Measurements from ENCODE around the gene SLC25A41. TPM values are rescaled to one million over a fixed set of nuclear protein-coding genes. Genes with fewer than 3 reads are reported as not detected.

Gene SLC25A41
- total and polyA plus RNA-seq, 9 of the 15 experiments (the other 6 are each of a cell fraction or from before 2014, with no cell fraction given), result 0.08 to 4.2 (median 1.6) TPM

DNA sequence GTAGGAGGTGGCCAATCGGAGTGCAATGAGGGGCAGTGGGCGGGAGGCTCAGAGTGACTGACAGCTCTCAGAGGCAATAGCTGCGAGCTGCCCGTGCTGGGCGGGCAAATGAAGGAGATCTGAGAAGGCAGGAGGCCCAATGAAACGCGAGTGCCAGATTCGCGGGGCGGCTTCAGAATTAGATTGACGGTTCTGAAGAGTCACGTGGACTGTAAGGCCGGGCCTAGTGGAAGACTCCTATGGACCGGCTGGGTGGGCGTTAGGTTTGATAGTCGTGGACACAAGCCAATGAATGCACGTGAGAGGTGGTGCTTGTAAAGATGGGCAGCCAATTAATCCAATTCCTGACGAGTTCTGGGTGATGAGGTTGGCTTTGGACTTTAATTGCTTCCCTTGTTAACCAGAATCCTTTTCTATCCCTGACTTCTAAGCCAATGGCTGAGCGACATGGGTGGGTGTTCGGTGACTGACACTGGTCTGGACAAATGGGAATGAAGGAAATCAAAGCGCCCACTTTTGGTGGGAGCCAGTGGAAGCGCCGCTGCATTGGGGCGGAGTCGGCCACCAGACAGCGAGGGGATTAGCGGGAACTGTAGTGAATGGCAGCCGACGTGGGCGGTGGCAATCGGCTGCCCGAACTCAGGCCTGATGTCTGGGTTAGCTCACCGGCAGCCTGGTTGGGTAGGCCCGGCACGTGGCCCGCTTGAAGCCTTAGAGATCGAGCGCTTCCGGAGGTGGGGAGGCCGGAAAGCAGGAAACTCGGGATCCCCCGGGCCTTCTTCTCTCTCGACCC, 8.4 kb downstream of the SLC25A41 start (continued):
- peak; percentile 95 for TF ChIP-seq ZNF589 (CRISPR knock-in tag; IDR thresholded peaks at IDR 0.05; ENCODE audit: low read depth)
- no peak for TF ChIP-seq ZSCAN29 (IDR thresholded peaks at IDR 0.05)
- peak in 1 of 2 experiments; percentile 63; a peak in 1 of 4 replicates for TF ChIP-seq KDM1A (IDR thresholded peaks at IDR 0.05)
- no peak for TF ChIP-seq HSF4 (CRISPR knock-in tag; IDR thresholded peaks at IDR 0.05; ENCODE audit: borderline replicate concordance)
- TF ChIP-seq SP2 (IDR thresholded peaks at IDR 0.05; ENCODE audit: extremely low read depth, low read depth, low read length, poor library complexity, severe bottlenecking), result peak; percentile 92
- TF ChIP-seq, protein P1, sequence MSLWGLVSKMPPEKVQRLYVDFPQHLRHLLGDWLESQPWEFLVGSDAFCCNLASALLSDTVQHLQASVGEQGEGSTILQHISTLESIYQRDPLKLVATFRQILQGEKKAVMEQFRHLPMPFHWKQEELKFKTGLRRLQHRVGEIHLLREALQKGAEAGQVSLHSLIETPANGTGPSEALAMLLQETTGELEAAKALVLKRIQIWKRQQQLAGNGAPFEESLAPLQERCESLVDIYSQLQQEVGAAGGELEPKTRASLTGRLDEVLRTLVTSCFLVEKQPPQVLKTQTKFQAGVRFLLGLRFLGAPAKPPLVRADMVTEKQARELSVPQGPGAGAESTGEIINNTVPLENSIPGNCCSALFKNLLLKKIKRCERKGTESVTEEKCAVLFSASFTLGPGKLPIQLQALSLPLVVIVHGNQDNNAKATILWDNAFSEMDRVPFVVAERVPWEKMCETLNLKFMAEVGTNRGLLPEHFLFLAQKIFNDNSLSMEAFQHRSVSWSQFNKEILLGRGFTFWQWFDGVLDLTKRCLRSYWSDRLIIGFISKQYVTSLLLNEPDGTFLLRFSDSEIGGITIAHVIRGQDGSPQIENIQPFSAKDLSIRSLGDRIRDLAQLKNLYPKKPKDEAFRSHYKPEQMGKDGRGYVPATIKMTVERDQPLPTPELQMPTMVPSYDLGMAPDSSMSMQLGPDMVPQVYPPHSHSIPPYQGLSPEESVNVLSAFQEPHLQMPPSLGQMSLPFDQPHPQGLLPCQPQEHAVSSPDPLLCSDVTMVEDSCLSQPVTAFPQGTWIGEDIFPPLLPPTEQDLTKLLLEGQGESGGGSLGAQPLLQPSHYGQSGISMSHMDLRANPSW (CRISPR knock-in tag; IDR thresholded peaks at IDR 0.05), result 0 out of 2 replicates have a peak, but pooled peaks have one; percentile 47
- TF ChIP-seq CREM (IDR thresholded peaks at IDR 0.05; ENCODE audit: low read depth), result peak; percentile 80
- 0 out of 2 replicates have a peak, but pooled peaks have one; percentile 44 for TF ChIP-seq ZBTB7A (IDR thresholded peaks at IDR 0.05; ENCODE audit: borderline replicate concordance, control insufficient read depth, low read depth, low read length)
- TF ChIP-seq ZNF695 (CRISPR knock-in tag; IDR thresholded peaks at IDR 0.05), result no peak
- TF ChIP-seq PREB (CRISPR knock-in tag; IDR thresholded peaks at IDR 0.05), result no peak
- no peak for TF ChIP-seq ZC3H11A (IDR thresholded peaks at IDR 0.05; ENCODE audit: low read depth, low read length)
- TF ChIP-seq SAP30 (IDR thresholded peaks at IDR 0.05; ENCODE audit: borderline replicate concordance, insufficient read depth, low read depth, low read length, poor library complexity, severe bottlenecking), result no peak
- TF ChIP-seq GTF2E2 (tag; IDR thresholded peaks at IDR 0.05), result no peak
- TF ChIP-seq GTF2A2 (tag; IDR thresholded peaks at IDR 0.05), result no peak
- TF ChIP-seq MAX (CRISPR knock-in tag; IDR thresholded peaks at IDR 0.05), result peak; percentile 100
- TF ChIP-seq SP1 (CRISPR knock-in tag; IDR thresholded peaks at IDR 0.05), result peak; percentile 96
- TF ChIP-seq, protein P2, sequence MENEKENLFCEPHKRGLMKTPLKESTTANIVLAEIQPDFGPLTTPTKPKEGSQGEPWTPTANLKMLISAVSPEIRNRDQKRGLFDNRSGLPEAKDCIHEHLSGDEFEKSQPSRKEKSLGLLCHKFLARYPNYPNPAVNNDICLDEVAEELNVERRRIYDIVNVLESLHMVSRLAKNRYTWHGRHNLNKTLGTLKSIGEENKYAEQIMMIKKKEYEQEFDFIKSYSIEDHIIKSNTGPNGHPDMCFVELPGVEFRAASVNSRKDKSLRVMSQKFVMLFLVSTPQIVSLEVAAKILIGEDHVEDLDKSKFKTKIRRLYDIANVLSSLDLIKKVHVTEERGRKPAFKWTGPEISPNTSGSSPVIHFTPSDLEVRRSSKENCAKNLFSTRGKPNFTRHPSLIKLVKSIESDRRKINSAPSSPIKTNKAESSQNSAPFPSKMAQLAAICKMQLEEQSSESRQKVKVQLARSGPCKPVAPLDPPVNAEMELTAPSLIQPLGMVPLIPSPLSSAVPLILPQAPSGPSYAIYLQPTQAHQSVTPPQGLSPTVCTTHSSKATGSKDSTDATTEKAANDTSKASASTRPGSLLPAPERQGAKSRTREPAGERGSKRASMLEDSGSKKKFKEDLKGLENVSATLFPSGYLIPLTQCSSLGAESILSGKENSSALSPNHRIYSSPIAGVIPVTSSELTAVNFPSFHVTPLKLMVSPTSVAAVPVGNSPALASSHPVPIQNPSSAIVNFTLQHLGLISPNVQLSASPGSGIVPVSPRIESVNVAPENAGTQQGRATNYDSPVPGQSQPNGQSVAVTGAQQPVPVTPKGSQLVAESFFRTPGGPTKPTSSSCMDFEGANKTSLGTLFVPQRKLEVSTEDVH (IDR thresholded peaks at IDR 0.05; ENCODE audit: low read depth, partially characterized antibody), result no peak
- TF ChIP-seq ZNF239 (CRISPR knock-in tag; IDR thresholded peaks at IDR 0.05), result 0 out of 2 replicates have a peak, but pooled peaks have one; percentile 17
- TF ChIP-seq GATAD2B (IDR thresholded peaks at IDR 0.05; ENCODE audit: borderline replicate concordance), result no peak
- no peak for TF ChIP-seq ZNF316 (IDR thresholded peaks at IDR 0.05)
